ENCODE results near the gene SIAE.

SIAE gene

DNA sequence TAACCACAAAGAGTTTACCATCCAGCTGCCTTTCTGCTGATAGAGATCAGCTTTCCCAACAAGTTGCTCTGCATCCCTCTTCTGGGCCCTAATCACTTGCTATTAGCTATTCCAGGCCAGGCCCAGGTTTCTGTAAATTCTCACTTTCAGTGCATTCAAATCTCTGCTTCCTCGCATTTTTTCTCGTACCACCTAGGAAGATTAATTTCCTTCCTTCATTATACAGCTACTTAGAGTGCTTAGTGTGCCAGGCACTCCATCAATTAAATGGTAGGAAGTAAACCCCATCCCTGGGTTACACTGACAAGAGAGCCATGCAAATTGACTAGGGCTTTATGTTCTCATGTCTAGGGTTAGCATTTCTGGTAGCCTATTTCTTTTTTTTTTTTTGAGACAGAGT, 9.7 kb downstream of the SIAE start:
- no peak for DNase-seq (ENCODE audit: low spot score)

DNA sequence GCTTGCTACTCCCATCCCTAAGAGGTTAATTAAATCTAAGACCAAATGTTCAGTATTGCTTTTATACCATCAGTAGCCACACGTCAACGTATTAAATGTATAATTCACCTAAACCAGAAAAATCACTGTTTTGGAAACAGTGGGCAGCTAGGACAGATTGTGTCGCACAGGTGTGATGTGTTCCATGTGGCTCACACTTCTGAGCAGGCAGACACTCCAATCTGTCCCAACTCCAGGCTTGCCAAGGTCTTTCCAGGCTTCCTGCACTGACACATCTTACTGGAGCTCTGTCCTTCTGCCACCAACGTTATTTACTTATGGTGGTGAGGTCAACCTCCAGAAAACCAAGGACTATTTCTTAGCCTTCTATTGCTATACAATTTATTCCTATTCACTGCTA, 11.4 kb downstream of the SIAE start:
- DNase-seq (ENCODE audit: low spot score), result no peak

DNA sequence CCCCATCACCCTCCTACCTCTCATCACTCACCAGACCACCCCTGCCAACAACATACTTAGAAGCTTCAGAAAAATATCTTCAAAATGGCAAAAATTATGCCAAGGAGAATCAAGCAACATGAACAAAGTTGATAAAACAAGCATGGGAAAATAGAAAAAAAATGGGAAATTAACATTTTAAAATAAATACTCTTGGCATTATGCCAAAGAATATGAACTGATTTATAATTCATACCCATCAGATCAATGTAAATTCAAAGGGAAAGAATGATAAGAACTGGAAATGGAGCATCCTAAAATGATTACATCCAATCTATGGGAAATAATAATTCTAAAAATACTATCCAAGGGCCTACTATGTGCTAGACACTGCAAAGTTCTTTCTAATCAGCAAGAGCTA, 12.0 kb downstream of the SIAE start:
- DNase-seq (ENCODE audit: low spot score), result no peak

DNA sequence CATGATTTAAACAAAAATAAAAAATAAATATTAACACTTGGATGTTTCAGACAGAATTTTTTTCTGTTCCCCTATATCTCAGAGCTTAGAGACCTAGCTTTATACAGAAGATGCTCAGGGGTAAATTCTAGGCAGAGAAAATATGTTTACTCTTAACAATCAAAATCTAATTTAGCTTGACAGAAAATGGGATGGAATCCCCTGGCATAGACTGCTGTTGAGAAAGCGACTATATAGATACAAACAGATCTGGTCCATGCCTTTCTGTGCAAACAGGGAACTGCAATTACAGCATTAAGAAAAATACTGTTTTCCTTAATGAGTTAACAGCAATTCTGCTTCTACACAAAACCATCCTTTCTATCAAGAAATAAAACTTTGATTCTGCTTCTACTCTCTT, 14.6 kb downstream of the SIAE start:
- DNase-seq (ENCODE audit: low spot score), result no peak

DNA sequence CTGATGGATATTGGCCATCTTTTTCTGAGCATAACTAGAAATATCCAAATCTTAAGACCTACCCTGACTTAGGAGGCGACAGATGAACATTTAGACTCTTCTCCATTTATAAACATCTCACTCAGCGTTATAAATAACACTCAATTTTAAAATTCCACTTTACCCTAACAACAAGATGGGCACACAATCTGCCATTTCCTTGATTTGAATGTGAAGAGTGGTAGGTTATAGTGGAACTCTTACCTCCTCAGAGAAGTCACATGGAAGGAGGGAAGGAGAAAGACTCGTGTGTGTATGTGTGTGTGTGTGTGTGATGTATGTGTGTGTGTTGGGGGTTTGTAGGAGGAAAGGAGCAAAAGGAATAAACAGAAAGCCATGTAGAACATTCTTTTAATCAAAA, 15.0 kb downstream of the SIAE start:
- no peak for DNase-seq (ENCODE audit: low spot score)

DNA sequence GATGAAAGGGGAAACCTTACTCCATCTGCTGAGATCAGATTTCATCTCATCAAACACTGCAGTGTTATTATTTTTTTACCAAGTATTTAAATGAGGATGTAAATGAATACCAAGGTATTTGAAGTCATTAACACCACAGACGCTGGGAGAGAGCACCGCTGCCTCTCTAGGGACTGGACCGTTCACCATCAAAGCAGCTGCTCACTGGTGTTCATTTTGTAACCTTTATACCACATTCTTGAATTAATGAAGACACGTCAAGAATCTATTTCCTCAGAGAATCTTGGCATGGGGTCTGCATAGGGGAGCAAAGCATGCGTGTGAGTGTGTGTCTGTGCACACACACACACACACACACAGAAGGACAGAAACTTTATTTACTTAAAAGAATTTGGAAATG, 15.6 kb downstream of the SIAE start:
- DNase-seq (ENCODE audit: low spot score), result no peak

DNA sequence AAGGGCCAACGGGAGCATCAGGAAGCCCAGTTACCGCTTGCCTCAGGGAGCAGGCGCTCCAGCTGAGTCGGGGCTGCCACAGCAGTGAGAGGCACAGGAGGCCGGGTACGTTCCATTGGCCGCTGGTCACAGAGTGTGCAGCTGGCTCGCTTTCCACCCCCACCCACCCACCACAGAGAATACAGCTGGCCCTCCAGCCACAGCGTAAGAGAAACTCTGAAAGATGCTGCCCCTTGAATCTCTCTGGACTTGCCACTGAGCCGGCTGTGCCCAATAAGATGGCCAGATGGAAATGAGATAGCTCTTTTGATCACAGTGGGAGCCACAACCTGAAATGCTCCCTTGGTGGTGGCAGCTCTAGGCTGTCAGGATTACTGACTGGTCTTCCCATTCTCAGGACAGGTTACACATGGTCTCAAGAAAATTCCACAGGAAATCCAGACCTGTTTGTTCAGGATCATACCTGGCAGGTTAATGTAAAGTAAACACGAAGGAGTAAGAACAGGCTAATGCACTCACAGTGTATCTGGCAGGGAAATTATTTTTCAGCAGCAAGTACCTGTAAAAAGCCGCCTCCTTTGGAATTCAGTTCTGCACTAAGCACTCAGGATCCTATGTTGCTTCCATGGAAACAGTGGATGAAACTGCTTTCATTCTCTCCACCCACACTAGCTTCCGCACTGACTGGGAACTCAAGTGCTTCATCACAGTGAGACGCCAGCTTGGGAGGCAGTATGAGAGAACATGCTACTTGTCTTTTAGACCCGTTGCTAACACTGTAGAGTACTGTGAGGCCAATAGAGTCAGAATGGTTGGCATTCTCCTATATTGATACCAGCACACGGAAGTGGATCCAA, 16.5 kb downstream of the SIAE start:
- peak; percentile 82 for DNase-seq (ENCODE audit: low spot score)

DNA sequence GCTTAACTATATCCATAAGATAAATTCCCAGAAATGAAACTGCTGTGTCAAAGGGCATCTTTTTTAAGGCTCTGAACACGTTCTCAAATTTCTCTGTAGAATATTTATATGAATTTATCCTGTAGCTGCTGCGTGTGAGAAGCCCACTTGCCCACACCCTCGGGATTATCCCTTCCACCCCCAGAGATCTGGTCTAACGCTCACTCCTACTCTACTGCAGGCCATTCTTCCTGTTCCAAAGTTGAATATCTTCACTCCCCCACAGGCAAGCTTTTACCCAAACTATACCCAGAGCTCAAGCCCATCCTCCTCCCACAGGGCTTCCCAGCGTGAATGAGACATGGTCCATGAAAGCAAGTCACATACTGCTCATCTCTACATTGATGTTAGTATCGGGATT, 24.9 kb downstream of the SIAE start:
- no peak for DNase-seq (ENCODE audit: low spot score)

DNA sequence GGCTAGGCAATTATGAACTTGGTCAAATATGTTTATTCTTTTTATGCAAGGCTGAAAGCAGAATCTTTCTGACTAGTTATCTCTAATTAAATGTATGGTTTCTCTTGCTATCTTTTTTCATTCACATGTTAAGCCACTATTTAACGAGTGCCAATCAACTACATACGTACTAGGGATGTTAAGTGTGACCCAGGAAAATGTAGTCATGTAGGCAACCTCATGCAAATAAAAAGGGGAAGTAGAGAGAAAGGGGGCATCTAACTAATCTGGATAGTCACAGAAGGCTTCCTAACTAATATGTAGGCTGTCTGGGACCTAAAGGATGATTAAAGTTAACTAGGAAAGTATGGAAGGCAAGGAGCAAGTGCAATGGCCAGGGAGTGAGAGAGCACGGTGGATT, 27.4 kb downstream of the SIAE start:
- DNase-seq (ENCODE audit: low spot score), result no peak

DNA sequence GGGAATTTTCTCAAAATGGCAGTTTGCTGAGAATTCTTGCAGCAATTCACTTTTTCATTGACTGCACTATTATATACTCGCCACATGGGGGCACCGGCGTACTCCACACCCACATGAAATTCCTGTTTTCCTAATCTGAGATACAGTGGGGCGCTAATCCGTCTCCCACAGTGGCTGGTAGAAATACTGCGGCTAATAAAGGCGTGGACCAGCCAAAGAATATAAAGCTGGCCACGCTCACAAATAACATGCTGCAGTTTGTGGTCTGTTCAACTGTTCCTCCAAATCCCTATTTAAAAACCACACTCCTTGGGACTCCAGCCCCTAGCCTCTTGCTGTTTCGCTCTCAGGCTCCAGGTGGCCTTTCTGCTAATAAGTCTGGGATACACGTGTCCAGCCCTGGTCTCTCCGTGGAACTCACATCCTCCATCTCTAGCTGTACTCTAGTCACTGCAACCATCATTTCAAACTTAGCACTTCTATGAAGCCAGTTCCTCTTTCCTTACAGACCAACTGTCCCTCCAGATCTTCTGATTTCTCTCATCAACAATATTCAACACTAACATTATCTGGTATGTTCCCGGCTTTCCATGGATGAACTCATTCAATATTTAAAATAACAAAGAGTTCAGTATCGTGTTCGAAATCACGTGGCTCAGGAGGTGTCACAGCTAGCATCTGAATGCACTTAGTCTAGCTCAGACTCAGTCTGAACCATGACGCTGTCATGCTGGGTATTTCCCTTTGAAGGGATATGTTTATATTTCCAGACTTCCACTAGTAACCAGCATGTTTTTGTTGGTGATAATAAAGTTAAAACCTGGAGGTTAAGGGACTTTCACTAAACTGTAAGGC, 28.9 kb downstream of the SIAE start:
- DNase-seq (ENCODE audit: low spot score), result peak; percentile 69

DNA sequence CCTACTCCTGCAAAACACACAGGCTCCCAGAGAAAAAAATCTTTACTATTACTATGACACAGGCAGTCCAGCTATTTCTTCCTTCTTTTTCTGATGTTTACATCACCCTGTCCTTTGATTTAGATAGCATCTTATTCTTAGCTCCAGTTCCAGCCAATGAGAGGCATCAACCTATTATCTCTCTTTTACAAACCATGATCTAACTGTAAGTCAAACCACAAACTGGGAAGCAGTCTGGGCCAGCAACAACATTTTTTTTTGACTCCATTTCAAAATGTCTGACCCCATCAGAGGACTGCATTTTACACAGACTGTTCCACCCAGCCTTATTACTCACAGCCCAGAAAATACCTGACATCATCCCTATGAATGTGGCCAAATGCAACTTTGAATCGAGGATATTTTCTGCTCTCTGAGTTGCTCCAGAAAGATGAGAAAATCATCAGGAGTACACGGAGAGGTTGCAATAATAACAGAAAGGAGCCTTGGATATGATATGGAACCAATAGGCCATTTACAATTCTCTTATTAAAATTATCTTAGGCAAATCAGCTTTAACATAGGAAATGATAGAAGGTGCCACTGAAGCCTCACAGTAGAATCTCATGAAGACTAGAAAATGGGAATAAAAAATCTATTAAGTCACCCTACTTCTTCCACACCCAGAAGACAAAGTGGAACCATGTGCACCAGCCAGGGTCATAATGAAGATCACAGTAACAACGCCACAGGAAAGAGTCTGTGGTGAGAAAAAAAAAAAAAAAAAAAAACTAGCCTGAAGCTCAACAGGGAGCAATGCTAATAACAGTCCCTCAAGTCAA, 29.7 kb downstream of the SIAE start:
- no peak for DNase-seq (ENCODE audit: low spot score)

DNA sequence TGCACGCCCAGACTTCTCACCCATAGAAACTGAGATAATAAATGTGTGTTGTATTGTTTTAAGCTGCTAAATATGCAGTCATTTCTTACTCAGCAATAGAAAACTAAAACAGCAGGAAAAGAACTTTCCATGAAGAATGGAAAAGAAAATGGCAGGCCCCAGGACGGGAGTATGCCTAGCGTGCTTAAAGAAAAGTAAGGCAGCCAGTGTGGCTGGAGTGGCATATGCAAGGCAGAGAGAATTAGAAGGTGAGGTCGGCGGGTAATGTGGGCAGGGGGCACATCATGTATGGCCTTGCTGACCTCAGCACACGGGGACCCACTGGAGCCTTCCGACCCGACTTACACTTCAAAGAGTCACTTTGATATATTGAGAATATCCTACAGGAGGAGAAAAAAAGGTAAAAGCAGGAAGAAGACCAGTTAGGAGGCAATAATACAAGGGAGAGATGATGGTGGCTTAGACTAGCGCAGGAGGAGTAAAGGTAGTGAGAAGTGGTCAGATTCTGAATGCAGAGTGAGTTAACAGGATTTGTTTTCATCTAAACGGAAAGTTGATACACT, 30.4 kb downstream of the SIAE start:
- no peak for DNase-seq (ENCODE audit: low spot score)

DNA sequence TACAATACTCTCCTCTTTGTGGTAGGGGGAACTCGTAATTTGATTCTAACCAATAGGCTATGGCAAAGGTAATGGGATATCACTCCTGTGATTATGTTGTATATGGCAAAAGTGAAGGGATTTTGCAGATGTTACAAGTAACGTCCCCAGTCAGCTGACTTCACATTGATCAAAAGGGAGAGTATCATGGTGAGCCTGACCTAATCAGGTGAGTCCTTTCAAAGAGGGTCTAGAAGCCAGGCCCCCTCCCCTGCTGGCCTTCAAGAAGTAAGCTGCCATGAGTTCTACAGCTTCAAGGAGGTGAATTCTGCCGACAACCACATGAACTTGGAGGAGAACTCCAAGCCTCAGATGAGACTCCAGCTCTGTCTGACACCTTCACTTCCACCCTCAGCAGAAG, 30.9 kb downstream of the SIAE start:
- no peak for DNase-seq (ENCODE audit: low spot score)

DNA sequence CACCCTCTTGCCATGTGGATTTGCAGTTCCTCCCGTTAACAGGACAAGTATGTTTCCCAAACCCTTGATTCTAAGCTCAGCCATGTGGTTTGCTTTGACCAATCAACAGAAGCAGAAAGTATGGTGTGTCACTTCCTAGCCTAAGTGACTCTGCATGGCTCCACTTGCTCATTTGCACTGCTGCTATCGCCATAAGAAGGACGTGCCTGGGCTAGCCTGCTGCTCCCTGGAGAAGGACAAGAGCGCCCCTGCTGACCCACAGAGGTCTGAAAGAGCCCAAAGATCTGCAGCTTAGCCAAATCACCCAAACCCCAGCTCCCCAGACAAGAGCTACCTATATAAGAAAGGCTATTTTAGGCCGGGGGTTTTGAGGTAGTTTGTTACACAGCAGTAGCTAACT, 32.9 kb downstream of the SIAE start:
- no peak for DNase-seq (ENCODE audit: low spot score)

DNA sequence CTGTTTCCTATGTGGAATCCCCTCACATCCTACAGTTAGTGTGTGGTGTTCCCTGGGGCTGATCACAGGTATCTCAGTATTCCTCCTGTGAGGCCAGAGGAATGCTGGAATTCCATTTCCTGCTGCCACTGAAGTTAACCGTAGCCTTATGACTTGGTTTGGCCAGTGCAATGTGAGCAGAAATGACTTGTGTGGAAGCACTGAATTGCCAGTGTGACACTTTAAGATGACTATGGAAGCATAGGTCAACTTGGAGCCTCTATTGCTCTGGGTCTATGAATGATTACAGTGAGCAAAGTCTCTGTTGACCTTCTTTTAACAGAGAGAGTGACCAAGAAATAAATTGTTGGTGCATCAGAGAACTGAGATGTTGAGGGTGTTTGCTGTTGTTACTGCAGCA, 34.4 kb downstream of the SIAE start:
- DNase-seq (ENCODE audit: low spot score), result no peak

DNA sequence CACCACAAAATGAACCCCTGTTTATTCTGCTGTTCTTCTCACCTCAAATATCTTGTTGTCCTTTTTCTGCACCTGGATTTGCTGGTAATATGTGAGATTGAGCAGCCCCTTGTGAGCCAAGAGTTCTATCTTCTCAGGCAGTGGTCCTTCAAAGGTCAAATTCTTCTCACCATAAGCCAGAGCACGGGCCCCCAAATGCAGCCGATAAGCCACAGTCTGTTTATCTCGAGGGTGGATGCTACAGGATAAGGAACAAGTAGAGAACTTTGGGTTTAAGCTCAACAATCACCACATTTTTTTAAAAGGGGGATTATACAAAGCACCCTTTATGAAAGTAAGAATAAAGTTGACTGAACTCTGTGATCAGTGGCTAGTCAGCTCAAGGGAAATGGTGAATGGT, 35.0 kb downstream of the SIAE start:
- no peak for DNase-seq (ENCODE audit: low spot score)

DNA sequence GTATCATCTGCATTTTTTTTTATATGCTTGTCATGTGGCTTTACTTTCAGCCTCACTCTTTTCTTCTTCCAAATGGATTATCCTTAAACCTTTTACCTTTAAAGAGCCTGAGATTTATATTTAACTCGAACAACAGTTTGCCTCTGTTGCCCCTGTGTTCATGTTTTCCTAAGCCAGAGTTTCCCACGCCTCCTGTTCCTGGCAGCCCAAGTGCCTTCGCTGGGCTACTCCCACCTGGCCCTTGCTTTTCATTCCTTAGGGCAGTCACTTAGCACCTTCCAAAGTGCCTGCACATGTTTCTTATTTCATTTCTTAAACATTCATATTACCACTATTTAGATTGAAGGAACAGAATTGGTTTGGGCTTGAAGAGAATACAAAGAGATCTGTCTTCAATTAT, 37.6 kb downstream of the SIAE start:
- DNase-seq (ENCODE audit: low spot score), result no peak

DNA sequence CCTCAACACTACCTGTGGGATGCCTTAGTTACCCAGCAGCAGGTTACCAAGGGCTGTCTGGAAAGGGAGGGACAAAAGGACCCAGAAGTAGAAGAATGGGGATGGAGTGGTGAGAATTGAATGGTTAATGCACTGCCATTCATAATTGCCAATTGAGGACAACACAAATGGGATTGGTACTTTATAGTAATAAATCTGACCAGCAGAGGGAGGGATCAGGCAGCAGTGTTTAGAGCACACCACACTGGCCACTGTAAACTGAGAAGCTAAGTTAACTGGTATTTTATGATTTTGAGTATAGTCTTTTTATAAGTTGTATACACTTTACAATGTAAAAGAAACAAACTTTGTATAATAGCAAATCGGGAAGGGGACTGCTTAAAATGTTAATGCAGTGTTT, 40.2 kb downstream of the SIAE start:
- DNase-seq (ENCODE audit: low spot score), result no peak

DNA sequence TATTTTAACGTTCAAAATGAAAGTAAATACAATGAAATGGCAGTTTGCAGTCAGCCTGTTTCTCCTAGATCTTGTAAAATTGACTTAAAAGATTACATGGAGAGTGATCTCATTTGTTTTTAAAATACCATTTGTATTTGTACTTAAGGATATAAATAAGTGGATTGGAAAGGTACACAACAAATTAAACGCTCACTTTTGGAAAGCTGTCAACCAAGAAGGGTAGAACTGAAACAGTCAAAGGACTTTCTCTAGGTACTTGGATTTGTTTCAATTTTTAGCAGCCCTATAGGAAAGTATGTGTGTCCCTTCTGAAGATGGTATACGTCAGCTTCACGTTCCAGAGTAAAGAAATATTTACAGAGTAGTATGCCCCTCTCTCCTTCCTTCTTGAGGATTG, 43.6 kb downstream of the SIAE start:
- DNase-seq (ENCODE audit: low spot score), result no peak

DNA sequence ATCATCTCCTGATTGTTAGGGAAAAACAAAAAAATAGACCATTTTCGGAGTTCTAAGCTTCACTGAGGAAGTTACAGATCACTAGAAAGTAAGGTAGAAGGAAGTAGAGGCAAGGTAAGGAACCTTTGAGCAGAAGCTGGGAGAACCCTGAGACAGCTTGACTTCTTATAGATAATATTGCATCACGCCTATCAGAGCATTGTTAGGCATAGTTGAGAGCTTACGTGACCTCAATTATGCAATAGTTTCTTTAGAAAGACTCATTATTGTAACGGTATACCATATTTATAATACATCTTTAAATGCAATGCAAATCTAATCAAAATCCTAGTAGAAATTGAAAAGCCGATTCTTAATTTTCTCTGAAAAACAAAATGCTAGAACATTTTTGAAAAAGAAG, 46.0 kb downstream of the SIAE start:
- DNase-seq (ENCODE audit: low spot score), result no peak

DNA sequence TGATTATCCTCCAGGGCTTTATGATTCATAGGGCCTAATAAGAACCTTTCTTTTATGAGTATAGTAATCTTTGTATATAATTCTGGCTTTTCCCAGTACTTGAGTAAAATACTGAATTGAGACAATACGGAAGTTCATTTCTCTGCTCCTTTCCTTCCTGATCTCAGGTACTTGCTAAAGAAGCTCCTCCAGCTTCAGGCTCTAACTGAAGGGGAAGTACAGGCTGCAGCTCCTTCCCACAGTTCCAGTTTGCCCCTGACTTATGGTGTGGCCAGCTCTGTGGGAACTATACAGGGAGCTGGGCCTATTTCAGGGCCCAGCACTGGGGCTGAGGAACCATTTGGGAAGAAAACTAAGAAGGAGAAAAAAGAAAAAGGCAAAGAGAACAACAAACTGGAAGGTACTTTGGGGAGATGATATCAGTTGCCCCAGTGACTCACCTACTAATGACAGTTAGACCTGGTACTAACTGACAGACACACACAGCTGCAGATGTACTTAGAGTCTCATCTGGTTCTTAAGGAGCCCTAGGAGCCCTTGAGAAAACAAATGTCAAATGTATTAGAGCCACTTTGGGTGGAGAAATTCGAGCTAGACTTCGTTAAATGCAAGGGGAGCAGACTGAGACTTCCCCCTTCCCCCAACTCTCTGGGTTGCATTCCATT, 47.9 kb downstream of the SIAE start:
- no peak for DNase-seq (ENCODE audit: low spot score)

Measured in putamen (tissue), 1 donor.